NK-92 treated with Interleukin-12 subunit alpha and Interleukin-12 subunit beta, amount 100 ng/mL, for 24 hours (cell line): ENCODE results near the gene RHAG.
"Not testable (repeated sequence)": the region's sequence is repeated elsewhere in the genome, so short reads cannot be mapped to it uniquely, and the experiment has no call there.

Experiments used
- DNase-seq: peaks from one replicate; lab custom pipeline; 2025; lab: John Stamatoyannopoulos, UW

Gene RHAG

GRCh38 chr6:49636713-49637349, at the start of gene RHAG:
Gene RHAG (minus strand): TSS chr6:49636839. CDS start chr6:49636812, 27 bp downstream.
- no peak for DNase-seq

GRCh38 chr6:49676671-49677281, 40.1 kb upstream of the RHAG start:
- DNase-seq, result no peak

GRCh38 chr6:49675816-49676215, 39.2 kb upstream of the RHAG start:
- no peak for DNase-seq

- DNase-seq, result no peak
Measured at GRCh38 chr6:49668083-49668511, 31.5 kb upstream of the RHAG start.

GRCh38 chr6:49666930-49667757, 30.5 kb upstream of the RHAG start:
- DNase-seq, result no peak

GRCh38 chr6:49666480-49666879, 29.8 kb upstream of the RHAG start:
- DNase-seq, result no peak

- DNase-seq, result no peak
Measured at GRCh38 chr6:49664817-49665216, 28.2 kb upstream of the RHAG start.

- not testable (repeated sequence) for DNase-seq
Measured at GRCh38 chr6:49664054-49664453, 27.4 kb upstream of the RHAG start.

GRCh38 chr6:49662892-49663261, 26.2 kb upstream of the RHAG start:
- no peak for DNase-seq

GRCh38 chr6:49662231-49662891, 25.7 kb upstream of the RHAG start:
- DNase-seq, result no peak

GRCh38 chr6:49653942-49654341, 17.3 kb upstream of the RHAG start:
- DNase-seq, result no peak

- no peak for DNase-seq
Measured at GRCh38 chr6:49653438-49653837, 16.8 kb upstream of the RHAG start.

GRCh38 chr6:49651239-49651638, 14.6 kb upstream of the RHAG start:
- no peak for DNase-seq

- no peak for DNase-seq
Measured at GRCh38 chr6:49649988-49650387, 13.3 kb upstream of the RHAG start.

GRCh38 chr6:49648036-49648435, 11.4 kb upstream of the RHAG start:
- DNase-seq, result no peak

GRCh38 chr6:49647476-49647875, 10.8 kb upstream of the RHAG start:
- DNase-seq, result no peak

GRCh38 chr6:49646942-49647341, 10.3 kb upstream of the RHAG start:
- no peak for DNase-seq

GRCh38 chr6:49646130-49646824, 9.6 kb upstream of the RHAG start:
- no peak for DNase-seq

GRCh38 chr6:49645139-49645538, 8.5 kb upstream of the RHAG start:
- no peak for DNase-seq

GRCh38 chr6:49639177-49639817, 2.7 kb upstream of the RHAG start:
- no peak for DNase-seq

GRCh38 chr6:49637350-49637731, 702 bp upstream of the RHAG start:
- DNase-seq, result no peak
